ENCODE results near the gene ARHGAP25. TPM values are rescaled to one million over a fixed set of nuclear protein-coding genes. Genes with fewer than 3 reads are reported as not detected.

The ARHGAP25 gene
- total and polyA plus RNA-seq, 4 donors = 3.5 to 7.0 (median 5.3) TPM

DNA sequence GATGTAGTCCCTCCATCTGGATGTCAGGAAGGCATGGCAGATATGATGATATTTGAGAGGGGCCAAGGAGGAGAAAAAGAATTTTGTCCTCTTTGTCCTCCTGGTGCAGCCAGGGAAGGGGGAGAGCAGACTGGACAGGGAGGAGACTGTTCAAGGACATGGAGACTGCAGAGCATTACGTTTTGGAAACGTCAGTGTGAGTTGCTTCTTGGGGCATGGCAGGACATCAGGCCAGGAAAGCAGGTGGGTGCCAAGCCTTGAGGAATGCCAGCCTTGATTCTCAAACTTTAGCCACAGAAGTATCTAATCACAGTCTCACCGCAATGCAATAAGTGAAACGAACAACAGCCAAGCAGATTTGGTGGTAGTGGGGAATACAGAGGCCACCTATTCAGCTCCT is 70.4 kb downstream of the ARHGAP25 start:
- 83% methylated on average over 4 of the region's 4 CpGs for WGBS
- no peak for DNase-seq (ENCODE audit: low spot score)

More for the DNA sequence above, 70.4 kb downstream of the ARHGAP25 start:
- H3K4me3 ChIP-seq (ENCODE audit: low read depth in 1 of 3, low read length in 3 of 3) = no peak overlapping the region
- TF ChIP-seq SP1 (IDR thresholded peaks at IDR 0.05) (no peak), HNF4A (conservative IDR thresholded peaks at IDR 0.05) (no peak), FOXA2 (IDR thresholded peaks at IDR 0.05) (no peak), EGR1 (IDR thresholded peaks at IDR 0.05; ENCODE audit: low read depth in 2 of 2) (no peak), HNF4G (IDR thresholded peaks at IDR 0.05) (no peak), JUND (IDR thresholded peaks at IDR 0.05) (no peak), RXRA (IDR thresholded peaks at IDR 0.05) (no peak), RAD21 (IDR thresholded peaks at IDR 0.05) (no peak), NR2F2 (IDR thresholded peaks at IDR 0.05) (no peak), FOXA1 (IDR thresholded peaks at IDR 0.05) (no peak), TAF1 (conservative IDR thresholded peaks at IDR 0.05) (no peak), GABPA (IDR thresholded peaks at IDR 0.05 in 1 of 2, conservative IDR thresholded peaks at IDR 0.05 in 1 of 2) (no peak), YY1 (IDR thresholded peaks at IDR 0.05) (no peak)
- TF ChIP-seq, protein P1, sequence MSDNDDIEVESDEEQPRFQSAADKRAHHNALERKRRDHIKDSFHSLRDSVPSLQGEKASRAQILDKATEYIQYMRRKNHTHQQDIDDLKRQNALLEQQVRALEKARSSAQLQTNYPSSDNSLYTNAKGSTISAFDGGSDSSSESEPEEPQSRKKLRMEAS (IDR thresholded peaks at IDR 0.05) = no peak
- TF ChIP-seq, protein P2, sequence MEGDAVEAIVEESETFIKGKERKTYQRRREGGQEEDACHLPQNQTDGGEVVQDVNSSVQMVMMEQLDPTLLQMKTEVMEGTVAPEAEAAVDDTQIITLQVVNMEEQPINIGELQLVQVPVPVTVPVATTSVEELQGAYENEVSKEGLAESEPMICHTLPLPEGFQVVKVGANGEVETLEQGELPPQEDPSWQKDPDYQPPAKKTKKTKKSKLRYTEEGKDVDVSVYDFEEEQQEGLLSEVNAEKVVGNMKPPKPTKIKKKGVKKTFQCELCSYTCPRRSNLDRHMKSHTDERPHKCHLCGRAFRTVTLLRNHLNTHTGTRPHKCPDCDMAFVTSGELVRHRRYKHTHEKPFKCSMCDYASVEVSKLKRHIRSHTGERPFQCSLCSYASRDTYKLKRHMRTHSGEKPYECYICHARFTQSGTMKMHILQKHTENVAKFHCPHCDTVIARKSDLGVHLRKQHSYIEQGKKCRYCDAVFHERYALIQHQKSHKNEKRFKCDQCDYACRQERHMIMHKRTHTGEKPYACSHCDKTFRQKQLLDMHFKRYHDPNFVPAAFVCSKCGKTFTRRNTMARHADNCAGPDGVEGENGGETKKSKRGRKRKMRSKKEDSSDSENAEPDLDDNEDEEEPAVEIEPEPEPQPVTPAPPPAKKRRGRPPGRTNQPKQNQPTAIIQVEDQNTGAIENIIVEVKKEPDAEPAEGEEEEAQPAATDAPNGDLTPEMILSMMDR (IDR thresholded peaks at IDR 0.05; ENCODE audit: low read depth, low read length, missing input control) = no peak
- TF ChIP-seq, protein P3, sequence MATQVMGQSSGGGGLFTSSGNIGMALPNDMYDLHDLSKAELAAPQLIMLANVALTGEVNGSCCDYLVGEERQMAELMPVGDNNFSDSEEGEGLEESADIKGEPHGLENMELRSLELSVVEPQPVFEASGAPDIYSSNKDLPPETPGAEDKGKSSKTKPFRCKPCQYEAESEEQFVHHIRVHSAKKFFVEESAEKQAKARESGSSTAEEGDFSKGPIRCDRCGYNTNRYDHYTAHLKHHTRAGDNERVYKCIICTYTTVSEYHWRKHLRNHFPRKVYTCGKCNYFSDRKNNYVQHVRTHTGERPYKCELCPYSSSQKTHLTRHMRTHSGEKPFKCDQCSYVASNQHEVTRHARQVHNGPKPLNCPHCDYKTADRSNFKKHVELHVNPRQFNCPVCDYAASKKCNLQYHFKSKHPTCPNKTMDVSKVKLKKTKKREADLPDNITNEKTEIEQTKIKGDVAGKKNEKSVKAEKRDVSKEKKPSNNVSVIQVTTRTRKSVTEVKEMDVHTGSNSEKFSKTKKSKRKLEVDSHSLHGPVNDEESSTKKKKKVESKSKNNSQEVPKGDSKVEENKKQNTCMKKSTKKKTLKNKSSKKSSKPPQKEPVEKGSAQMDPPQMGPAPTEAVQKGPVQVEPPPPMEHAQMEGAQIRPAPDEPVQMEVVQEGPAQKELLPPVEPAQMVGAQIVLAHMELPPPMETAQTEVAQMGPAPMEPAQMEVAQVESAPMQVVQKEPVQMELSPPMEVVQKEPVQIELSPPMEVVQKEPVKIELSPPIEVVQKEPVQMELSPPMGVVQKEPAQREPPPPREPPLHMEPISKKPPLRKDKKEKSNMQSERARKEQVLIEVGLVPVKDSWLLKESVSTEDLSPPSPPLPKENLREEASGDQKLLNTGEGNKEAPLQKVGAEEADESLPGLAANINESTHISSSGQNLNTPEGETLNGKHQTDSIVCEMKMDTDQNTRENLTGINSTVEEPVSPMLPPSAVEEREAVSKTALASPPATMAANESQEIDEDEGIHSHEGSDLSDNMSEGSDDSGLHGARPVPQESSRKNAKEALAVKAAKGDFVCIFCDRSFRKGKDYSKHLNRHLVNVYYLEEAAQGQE (IDR thresholded peaks at IDR 0.05) = no peak
- TF ChIP-seq, protein P4, sequence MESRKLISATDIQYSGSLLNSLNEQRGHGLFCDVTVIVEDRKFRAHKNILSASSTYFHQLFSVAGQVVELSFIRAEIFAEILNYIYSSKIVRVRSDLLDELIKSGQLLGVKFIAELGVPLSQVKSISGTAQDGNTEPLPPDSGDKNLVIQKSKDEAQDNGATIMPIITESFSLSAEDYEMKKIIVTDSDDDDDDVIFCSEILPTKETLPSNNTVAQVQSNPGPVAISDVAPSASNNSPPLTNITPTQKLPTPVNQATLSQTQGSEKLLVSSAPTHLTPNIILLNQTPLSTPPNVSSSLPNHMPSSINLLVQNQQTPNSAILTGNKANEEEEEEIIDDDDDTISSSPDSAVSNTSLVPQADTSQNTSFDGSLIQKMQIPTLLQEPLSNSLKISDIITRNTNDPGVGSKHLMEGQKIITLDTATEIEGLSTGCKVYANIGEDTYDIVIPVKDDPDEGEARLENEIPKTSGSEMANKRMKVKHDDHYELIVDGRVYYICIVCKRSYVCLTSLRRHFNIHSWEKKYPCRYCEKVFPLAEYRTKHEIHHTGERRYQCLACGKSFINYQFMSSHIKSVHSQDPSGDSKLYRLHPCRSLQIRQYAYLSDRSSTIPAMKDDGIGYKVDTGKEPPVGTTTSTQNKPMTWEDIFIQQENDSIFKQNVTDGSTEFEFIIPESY (IDR thresholded peaks at IDR 0.05) = no peak
- TF ChIP-seq, protein P5, sequence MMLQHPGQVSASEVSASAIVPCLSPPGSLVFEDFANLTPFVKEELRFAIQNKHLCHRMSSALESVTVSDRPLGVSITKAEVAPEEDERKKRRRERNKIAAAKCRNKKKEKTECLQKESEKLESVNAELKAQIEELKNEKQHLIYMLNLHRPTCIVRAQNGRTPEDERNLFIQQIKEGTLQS (IDR thresholded peaks at IDR 0.05) = no peak
- H3K9ac ChIP-seq (ENCODE audit: low read depth in 1 of 2, low read length in 2 of 2) = no peak overlapping the region
- H3K27me3 ChIP-seq (ENCODE audit: control insufficient read depth in 4 of 4, insufficient read depth in 4 of 4, low read length in 3 of 4) = no peaks in the 10 kb centered on the region
- no peaks in the 10 kb centered on the region for H3K4me1 ChIP-seq (ENCODE audit: control insufficient read depth in 4 of 4, insufficient read depth in 4 of 4, low read length in 3 of 4)
- H3K36me3 ChIP-seq (ENCODE audit: control insufficient read depth in 4 of 4, insufficient read depth in 3 of 4, low read depth in 1 of 4, low read length in 3 of 4) = no peaks in the 10 kb centered on the region
- no peaks in the 10 kb centered on the region for H3K9me3 ChIP-seq (ENCODE audit: control insufficient read depth in 4 of 4, low read length in 3 of 4)
- no peak overlapping the region for H3K27ac ChIP-seq (ENCODE audit: low read depth in 1 of 2, low read length in 2 of 2)
